OCI-LY1 (cell line): ENCODE measurements around the gene AGAP3.

Source experiments
- EZH2 ChIP-seq: fragments of 200-600 bp; sonication (generic), shearing (Covaris generic); IDR thresholded peaks from 2 replicates; pipeline ENCODE4 v1.8.0; 2017; ENCODE audit warnings: borderline replicate concordance, mixed run types, mild to moderate bottlenecking, antibody characterized with exemption, low read length, moderate library complexity, mixed read lengths
- TF ChIP-seq, protein P1 (sequence below): fragments of 200-600 bp; sonication (generic), shearing (Covaris generic); IDR thresholded peaks from 2 replicates; pipeline ENCODE4 v1.5.1; 2017; ENCODE audit warnings: mild to moderate bottlenecking, antibody characterized with exemption, low read length, moderate library complexity, mixed read lengths

DNA sequence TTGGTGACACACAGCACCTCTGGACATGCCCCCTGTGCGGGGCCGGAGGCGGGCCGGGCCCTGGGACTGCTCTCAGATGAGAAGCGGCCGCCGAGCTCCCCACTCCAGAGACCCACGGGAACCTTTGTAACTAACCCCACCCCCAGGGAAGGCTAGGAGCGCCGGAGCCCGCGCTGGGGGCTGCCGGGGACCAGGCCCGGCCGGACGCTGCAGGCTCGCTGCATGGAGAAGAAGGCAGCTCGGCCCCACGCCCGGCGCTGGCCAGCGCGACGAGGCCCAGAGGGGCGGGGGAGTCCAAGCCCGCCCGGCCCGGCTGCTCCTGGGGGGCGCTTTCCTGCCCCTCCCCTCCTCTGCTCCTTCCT is 36.5 kb downstream of the AGAP3 start:
- TF ChIP-seq, protein P1, sequence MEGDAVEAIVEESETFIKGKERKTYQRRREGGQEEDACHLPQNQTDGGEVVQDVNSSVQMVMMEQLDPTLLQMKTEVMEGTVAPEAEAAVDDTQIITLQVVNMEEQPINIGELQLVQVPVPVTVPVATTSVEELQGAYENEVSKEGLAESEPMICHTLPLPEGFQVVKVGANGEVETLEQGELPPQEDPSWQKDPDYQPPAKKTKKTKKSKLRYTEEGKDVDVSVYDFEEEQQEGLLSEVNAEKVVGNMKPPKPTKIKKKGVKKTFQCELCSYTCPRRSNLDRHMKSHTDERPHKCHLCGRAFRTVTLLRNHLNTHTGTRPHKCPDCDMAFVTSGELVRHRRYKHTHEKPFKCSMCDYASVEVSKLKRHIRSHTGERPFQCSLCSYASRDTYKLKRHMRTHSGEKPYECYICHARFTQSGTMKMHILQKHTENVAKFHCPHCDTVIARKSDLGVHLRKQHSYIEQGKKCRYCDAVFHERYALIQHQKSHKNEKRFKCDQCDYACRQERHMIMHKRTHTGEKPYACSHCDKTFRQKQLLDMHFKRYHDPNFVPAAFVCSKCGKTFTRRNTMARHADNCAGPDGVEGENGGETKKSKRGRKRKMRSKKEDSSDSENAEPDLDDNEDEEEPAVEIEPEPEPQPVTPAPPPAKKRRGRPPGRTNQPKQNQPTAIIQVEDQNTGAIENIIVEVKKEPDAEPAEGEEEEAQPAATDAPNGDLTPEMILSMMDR: no peak
- TF ChIP-seq EZH2: no peak
